HG03342 (cell line): ENCODE results near the gene VPS50.

Experiments
- ATAC-seq: cut with Tn5 transposase; IDR thresholded peaks from one replicate; pipeline ENCODE4 v1.9.1; 2021; ENCODE audit warnings: mild to moderate bottlenecking, moderate library complexity; ENCODE audit not compliant: unreplicated experiment

Gene VPS50, protein sequence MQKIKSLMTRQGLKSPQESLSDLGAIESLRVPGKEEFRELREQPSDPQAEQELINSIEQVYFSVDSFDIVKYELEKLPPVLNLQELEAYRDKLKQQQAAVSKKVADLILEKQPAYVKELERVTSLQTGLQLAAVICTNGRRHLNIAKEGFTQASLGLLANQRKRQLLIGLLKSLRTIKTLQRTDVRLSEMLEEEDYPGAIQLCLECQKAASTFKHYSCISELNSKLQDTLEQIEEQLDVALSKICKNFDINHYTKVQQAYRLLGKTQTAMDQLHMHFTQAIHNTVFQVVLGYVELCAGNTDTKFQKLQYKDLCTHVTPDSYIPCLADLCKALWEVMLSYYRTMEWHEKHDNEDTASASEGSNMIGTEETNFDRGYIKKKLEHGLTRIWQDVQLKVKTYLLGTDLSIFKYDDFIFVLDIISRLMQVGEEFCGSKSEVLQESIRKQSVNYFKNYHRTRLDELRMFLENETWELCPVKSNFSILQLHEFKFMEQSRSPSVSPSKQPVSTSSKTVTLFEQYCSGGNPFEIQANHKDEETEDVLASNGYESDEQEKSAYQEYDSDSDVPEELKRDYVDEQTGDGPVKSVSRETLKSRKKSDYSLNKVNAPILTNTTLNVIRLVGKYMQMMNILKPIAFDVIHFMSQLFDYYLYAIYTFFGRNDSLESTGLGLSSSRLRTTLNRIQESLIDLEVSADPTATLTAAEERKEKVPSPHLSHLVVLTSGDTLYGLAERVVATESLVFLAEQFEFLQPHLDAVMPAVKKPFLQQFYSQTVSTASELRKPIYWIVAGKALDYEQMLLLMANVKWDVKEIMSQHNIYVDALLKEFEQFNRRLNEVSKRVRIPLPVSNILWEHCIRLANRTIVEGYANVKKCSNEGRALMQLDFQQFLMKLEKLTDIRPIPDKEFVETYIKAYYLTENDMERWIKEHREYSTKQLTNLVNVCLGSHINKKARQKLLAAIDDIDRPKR

DNA sequence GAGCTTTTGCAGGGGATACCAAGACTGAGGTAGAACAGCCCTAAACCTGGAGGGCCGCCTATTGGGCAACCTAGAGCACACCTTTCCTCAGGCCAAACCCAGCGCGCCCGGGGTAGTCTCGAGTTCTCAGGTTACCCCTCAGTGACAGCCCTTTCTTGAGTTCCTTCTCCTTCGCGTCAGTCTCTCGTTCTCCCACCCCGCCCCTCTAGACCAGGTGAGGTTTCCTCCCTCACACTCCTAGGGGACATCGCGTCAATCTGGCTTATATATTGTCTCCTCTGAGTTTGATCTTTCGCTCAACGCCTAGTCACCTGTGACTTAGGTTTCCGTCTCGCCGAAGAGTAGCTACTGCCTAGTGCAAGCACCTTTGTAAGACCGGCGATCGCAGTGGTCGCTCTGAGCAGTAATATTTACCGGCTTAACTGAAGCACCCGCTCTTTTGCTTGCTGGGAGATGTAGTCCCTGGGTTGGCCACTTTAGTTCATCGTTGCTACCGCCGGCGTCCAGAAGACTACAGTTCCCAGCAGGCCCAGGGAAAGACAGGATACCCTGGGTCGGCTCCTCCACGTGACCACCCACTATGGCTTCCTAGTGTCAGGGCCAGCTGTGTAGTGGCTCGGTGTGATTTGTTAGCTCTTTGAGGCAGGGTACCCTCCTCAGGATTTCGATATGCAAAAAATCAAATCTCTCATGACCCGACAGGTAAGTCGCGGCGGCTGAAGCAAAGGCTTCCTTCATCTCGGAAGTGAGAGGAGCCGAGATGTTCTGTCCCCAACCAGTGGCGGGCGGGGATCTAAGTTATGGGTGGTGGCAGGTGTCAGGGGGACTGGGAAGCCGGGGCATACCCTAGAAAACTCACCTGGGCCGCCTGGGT lies at the start of gene VPS50:
TSS of gene VPS50 (plus strand) at position 568 of the 874 bp plus-strand sequence. CDS start at position 670, 102 bp downstream.
- ATAC-seq, result peak; percentile 99

DNA sequence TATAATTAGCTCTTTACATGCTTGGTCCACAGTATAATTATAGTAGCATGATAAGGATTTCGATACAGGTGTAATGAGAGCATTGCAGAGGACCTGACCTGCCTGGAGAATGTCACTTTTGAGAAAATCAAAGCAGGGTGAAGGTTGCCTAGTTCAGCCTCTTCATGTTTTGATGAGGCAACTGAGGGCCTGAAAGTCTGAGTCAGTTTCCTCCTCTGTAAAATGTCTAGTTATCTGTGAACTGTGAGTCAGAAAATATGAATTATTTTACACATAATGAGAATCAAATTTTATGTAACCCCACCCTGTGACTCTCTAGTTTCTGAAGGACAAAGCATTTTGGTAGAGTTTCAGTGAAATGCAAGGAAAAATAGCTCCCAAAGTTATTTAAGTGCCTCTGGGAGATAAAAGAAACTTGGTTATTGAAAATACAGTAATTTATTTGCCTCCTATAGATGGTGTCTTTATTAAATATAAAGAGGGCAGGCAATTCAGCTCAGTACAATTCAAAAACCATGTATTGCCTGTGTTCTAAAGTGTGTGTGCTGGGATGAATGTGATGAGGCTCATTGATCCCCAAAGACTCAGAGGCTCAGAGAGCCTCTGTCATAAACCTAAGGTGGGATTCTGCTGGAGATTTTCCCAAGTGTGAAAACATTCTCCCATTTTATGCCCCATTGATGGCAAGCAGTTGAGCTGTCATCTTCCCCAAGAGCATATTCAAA lies 46.7 kb upstream of the VPS50 start:
- ATAC-seq, result no peak

DNA sequence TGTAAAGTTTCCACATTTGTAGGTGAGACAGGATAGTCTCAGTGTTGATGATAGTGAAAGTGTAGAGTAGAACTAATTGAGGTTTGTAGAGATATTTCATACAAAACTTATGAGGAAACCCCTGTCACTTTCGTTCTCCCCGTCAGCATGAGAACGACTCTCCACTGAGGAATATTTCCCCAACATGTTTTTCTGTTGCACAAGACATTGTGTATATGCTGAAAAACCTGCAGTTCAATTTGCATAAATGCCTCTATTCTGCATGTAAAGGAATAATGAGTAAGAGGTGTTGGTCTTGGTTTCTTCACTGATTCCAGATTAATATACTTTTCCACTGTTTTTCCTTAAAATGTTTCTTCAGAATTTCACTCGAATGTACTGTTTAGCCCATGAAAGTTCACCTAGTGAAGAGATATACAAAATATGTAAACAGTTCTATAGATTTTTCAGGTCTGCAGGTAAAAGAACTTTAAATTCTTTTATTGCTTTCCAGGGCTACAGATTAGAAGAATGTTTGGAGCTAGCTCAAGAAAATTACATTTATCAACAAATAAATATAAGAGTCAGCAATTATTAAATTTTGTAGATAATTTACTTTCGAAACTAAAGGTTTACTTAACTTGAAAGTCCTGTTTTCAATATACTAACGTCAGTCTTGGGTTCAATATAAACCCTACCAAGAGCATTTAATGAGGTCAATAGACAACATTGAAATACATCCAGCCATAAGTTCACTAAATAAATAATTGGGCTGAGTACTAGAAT lies 43.1 kb upstream of the VPS50 start:
- no peak for ATAC-seq

DNA sequence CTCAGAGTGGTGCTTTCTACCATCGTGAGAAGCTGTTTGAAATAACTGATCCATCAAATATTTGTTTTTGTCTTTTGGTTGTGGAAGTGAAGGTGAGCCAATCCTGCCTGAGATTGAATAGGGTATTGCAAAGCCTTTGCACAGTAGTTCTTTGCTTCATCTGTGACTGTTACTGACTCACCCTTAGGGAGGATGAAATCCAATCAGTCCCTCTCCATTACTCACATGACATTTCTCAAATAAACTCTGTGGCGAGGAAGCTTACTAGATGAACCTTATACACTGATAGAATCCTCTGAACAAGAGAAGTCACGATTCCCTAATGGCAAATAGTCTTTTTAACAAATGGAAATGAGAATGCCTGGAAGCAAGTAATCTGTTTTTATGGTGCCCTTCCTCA lies 37.8 kb upstream of the VPS50 start:
- ATAC-seq, result no peak

DNA sequence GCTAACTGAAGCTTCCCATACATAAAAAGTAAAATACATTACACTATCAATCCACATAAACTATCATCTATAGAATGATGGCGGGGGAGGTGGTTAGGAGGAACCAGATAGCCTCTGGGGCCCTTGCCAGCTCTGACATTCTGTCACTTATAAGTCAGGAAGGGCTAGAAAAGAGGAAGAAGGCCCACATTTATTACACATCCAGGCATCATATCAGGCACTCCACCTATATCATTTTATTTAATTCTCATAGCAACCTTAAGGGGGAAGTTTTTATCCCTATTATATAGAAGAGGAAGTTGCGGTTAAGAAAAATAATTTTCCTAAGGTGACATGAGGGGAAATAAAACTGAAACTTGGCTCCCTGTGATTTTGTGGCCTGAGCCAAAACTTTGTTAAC lies 35.8 kb upstream of the VPS50 start:
- no peak for ATAC-seq

DNA sequence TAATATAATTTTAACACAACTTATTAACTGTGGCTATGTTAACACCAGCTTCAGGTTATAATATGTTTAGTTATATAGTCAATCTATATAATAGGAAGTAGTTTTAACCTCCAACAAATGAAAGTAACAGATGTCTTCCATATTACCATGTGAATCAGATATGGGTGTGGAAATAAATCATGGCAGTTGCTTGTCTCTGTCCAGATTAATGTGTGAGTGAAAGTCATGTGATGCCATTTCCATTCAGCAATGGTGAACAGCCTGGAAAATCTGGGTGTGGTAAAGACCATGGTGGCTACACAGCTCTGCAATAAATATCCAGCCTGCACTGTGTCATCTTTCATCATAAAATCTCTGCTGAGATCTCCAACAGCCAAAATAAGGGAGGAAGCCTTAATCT lies 33.7 kb upstream of the VPS50 start:
- ATAC-seq, result no peak

DNA sequence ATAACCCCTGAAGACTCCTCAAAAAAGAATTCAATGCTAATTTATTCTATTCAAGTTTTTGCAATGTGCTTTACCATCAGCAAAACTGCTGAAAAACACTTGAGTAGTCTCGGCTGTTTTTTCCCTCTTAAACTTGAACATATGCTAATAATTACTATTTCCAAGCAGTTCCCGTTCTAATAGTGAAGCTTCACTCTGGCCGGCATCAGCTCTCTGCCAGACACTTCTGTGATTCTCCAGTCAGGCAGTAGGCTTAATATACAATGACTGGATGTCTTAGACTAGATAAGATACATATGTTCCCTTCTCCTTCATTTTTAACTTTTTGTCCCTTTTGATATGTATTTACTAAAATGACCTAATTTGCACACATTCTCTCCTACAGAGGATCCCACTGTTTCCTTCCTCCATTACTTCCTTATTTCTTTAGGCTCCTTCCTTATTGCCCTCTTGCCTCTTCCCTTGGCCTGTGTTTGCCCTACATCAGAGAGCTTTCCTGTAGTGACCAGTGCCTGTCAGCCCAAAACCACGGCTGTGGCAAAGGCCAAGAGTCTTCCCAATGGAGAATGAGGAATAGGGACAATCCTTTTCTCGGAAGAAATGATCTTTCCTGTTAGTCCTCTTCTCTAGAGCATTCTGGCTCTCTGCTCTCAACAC lies 29.4 kb upstream of the VPS50 start:
- no peak for ATAC-seq

DNA sequence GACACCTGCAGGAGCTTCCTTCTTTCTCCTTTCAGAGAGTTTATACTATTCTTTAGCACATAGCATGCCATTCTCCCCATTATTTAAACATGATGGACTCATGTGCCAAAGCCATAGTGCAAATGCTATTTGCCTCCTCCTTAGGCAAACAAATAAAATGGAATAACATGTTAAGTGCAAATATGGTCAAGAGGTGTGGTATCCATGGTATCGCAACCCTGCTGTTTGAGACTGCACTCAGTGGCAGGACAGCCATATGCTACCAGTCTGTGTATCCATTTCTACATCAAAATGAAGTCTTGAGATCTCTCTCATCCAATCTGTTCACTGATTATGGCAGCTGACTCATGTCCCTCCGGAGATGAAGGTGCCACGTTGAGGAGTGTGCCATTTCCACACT lies 28.7 kb upstream of the VPS50 start:
- no peak for ATAC-seq

DNA sequence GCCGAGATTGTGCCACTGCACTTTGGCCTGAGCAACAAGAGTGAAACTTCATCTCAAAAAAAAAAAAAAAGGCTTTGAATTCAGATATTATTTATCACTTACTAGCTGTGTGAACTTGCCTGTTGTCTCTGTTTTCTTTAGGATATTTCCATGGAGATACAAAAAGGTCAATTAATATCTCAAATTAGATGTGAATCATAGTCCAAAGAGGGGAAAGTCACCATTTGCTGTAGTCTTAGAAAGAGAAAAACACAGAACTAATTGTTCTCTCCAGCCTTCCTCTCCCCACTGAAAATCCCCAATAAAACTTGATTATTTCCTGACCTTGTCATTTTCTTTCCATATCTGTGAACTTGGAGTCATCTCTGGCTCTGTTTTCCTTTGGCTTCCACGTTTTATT lies 27.1 kb upstream of the VPS50 start:
- no peak for ATAC-seq

DNA sequence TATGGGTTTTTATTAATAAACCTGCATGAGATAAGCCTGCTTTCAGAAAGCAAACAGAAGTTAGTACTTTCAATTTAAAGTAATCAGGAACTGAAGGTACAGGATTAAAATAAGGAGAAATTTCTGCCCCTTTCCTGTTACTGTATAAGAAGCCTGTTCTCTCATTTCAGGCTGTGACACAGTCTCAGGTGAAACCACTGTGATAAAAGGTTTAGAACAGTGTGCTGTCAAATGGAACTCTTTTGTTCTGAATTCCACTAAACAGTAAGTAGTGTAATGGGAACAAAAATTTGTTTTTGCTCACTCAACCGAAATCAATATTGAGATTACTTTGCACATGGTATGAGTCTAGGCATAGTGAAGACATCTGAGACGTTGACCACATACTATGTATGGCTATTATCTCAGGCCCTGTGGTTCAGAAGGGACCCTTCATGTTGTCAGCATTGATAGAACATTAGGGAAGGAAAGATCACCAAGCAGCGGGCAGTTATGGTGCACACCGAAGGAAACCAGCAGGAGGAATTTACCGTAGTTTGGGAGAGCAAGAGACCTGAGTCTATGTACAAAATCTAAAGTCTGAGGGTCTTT lies 20.8 kb upstream of the VPS50 start:
- ATAC-seq, result no peak

DNA sequence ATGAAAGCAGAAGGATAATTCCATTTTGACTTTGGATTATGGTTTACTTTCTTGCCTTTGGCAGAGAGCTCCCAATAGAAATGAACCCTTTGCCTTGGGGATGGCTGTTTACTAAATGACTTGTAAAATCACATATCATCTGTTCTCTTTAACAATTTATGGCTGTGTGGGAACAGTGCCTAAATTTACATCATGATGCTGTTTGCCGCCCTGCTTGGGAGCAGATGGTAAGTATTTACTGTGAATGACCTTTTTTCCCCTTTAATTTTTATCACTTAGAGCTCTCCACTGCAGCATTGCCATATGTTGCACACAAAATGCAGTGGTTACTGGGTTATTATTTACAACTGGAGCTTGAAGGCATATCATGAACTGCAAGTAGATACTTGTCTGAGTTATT lies 19.3 kb upstream of the VPS50 start:
- no peak for ATAC-seq

DNA sequence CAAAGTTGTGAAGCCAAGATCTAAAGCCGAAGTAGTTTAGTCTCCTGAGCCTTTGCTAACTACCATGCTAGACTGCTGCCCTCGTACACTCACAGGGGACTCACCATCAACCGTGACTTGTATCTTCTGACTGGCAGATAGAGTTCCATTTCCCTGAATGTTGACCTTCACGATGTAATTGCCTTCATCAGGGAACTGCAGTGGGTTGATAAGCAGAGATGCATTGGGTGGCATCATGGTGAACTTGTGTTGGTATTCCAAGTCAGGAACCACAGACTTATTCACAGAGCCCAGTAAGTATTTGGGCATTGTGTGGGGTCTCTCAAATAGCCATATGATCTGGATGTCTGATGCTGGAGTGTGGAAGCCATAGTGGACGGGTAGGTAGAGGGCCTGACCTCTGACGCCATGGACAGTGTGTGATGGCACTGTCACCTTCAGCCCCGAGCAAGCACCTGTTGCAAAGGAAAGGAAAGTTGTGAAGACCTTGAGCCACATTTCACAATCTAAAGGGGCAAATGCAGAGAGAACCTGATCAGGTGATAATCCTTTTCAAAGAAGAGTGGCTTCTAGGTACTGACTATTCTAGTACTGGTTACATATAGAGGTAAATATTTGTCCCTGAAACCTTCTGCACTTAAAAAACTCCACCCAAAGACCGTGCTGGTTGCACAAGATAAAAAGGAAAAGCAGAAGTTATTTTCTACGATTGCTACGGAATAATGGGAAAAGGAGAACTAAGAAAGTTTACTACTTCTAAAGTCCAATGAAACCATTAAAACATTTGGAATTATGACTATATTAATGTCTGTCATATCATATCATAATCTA lies 13.0 kb upstream of the VPS50 start:
- ATAC-seq, result no peak

DNA sequence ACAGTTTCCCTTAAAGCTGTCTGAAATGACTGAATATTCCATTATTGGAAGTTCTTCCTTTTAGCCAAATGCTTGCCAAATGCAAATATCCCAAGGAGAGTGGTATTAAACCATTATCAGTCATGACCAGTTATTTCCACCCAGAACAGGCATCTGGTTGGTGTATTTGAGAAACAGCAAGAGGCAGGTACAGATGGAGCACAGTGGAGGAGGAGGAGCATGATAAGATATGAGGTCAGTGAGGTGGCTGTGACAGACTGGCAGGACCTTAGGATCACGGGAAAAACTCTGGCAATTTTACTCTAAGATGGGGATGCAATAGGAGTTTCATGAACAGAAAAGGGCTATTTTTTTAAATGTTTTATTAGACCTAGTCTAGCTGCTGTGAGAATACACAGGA lies 12.3 kb upstream of the VPS50 start:
- ATAC-seq, result no peak

DNA sequence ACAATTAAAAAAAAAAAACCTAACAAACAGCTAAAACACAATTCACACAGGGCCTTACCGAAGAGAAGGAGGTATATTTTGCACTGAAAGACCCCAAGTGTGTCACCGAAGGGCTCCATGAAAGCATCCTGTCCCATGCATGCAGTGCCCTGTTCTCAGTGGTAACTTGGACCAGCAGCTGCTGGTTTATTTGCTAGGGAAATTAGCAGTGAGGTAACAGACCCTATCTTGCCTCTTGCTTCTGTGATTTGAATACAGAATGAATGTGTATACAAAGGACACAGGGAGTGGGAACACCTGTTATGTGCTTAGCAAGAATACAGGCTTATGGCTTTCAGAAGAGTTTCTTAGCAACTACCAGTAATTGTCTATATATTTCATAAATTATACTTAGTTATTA lies 5.9 kb upstream of the VPS50 start, which contains the start of gene HEPACAM2:
TSS of gene HEPACAM2 (minus strand) at position 160 of the 400 bp plus-strand sequence.
- ATAC-seq, result peak; percentile 37

DNA sequence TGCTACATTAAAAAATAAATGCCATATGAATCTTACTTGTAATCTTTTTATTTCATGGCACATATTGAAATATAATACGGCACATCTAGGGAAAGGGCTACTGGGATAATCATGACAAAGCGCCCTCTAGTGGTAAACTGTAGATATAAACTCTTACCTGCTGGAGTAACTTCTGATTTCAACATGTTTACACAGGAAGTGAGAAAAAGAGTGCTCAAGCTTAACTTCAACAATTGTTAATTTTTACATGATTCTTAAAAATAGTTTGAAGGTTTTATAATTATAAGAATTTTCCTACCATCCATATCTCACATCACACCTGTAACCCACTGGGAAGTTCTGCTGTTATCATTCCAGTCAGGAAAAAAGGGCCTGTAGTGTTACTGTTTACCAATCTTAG lies 3.9 kb upstream of the VPS50 start:
- ATAC-seq, result no peak

DNA sequence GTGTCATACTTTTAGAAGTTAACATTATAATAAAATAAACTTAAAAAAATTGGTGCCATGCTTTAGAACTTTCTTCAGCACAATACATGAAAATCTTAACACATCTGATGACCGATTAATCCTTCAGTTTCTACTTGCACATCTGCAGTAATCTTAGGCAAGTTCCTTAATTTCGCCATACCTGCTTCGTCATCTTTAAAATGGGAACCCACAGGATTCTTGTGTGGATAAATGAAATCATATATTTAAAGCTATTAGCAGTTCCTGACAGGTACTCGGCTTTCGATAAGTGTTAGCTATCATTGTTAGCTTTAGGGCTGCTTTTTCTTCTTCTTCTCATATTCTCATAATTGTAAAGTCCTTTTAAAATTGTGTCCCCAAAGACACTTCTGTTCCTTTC lies 907 bp upstream of the VPS50 start:
- no peak for ATAC-seq

DNA sequence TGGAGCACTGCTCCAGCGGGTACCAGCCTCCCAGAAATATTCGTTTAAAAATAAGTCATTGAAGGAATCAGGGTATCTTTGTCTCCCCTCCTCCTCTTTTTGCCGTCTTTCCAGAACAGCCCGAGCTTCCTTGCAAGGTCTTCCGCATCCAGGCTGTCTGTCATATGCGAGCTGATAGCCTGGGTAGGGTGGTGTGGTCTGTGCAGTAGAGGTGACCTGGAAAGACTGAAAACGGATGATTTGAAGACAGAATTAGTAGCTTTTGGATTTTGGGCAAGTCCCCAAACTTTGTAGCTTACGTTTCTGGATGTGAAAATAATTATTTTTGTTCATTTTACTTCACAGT lies 480 bp downstream of the VPS50 start:
- ATAC-seq, result peak; percentile 8

DNA sequence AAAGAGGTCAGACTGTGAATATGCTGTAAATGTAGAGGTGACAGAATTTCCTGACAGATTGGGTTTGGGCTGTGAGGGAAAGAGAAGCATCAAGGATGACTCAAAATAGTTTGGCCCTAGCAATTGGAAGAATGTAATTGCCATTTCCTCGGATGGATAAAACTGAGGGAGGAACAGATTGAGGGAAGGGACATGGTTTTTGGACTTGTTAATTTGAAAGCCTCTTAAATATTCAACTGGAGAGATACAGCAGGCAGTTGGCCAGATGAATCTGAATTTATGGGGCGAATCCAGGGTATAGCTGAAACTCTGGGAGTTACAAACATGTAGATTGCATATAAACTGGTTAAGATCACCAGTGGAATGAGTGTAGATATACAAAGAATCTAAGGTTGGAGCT lies 3.4 kb downstream of the VPS50 start:
- no peak for ATAC-seq
